Spleen (tissue), 11 donors: ENCODE data around the gene POLE4. TPM values are rescaled to one million over a fixed set of nuclear protein-coding genes. Genes with fewer than 3 reads are reported as not detected.

Experiments
- DNase-seq: peaks from one replicate; pipeline ENCODE4 v3.0.0-alpha.2; 2020
- H3K27ac ChIP-seq, 8 donors: fragments of 200-600 bp; sonication (generic) in 7 of 8; 1 replicate in 4 of 8; 2 replicates in 4 of 8; pipeline versions ENCODE4 v1.5.0 to v1.8.0; 2016 to 2021; ENCODE audit warnings: inconsistent platforms in 4 of 8, mild to moderate bottlenecking in 4 of 8, moderate library complexity in 1 of 8
- H3K27me3 ChIP-seq, 7 donors: fragments of 200-600 bp; sonication (generic) in 6 of 7; replicated peaks in 1 of 7; 1 replicate in 4 of 7; 2 replicates in 3 of 7; pipeline versions ENCODE4 v1.5.0 to v1.8.0; 2016 to 2021; ENCODE audit warnings: inconsistent platforms in 3 of 7, mild to moderate bottlenecking in 1 of 7
- H3K36me3 ChIP-seq, 6 donors: fragments of 200-600 bp; sonication (generic) in 5 of 6; 1 replicate in 4 of 6; 2 replicates in 2 of 6; pipeline versions ENCODE4 v1.5.0 to v1.8.0; 2016 to 2021; ENCODE audit warnings: inconsistent platforms in 2 of 6
- H3K4me1 ChIP-seq, 6 donors: fragments of 200-600 bp; sonication (generic) in 5 of 6; 1 replicate in 3 of 6; 2 replicates in 3 of 6; pipeline versions ENCODE4 v1.5.0 to v1.8.0; 2016 to 2021; ENCODE audit warnings: inconsistent platforms in 3 of 6
- H3K4me3 ChIP-seq, 8 donors: fragments of 200-600 bp; sonication (generic) in 7 of 8; 1 replicate in 4 of 8; 2 replicates in 4 of 8; pipeline versions ENCODE4 v1.5.0 to v1.8.0; 2016 to 2021; ENCODE audit warnings: inconsistent platforms in 4 of 8, mild to moderate bottlenecking in 4 of 8, moderate library complexity in 2 of 8
- H3K9me3 ChIP-seq, 8 donors: fragments of 200-600 bp; sonication (generic) in 7 of 8; 1 replicate in 4 of 8; 2 replicates in 4 of 8; pipeline versions ENCODE4 v1.5.0 to v1.8.0; 2016 to 2021; ENCODE audit warnings: inconsistent platforms in 4 of 8
- POLR2A ChIP-seq, 3 donors: fragments of 450-650 bp; IDR thresholded peaks; one replicate each; pipeline ENCODE4 v1.5.1; 2017; ENCODE audit warnings: antibody characterized with exemption in 3 of 3, mild to moderate bottlenecking in 1 of 3
- POLR2AphosphoS5 ChIP-seq, 3 donors: sonication (generic); formaldehyde crosslinking; IDR thresholded peaks; one replicate each; pipeline ENCODE4 v1.5.1; 2017; ENCODE audit warnings: antibody characterized with exemption in 3 of 3
- WGBS, 5 donors: extraction: QIAGEN DNeasy Blood & Tissue Kit in 3 of 5; methylation state at CpG; one replicate each; pipeline versions ENCODE4 v1.1.5 to v1.1.7; 2013 to 2018; 5-methylcytosine and 5-hydroxymethylcytosine counted together
- intact Hi-C: fragments of 100-400 bp; cut with DNase I; formaldehyde crosslinking; loops from one replicate; pipeline ENCODE4 v1.15.0; 2023; ENCODE audit warnings: low total_unique reads
- polyA plus RNA-seq, 3 donors: library from polyadenylated mRNA; stranded (reverse); fragments of 200-250 nt; gene quantifications; one replicate each; pipeline ENCODE4 v1.2.1, GENCODE V29; 2013
- total RNA-seq, 7 donors: library from RNA; depleted of rRNA in 3 of 7; stranded (reverse); fragments of >200 nt in 3 of 7; fragmentation: NEBNext Ultra II Directional in 4 of 7; extraction: Animal tissue kit (Norgen Biotek cat#: 25700) in 4 of 7; gene quantifications; one replicate each; pipeline versions ENCODE4 v1.1.0 to v1.2.1, GENCODE V29; 2016 to 2021
- TF ChIP-seq, protein P1 (sequence below), 11 experiments: fragments of 200-600 bp in 7 of 11; fragments of 450-650 bp in 4 of 11; sonication (generic) in 4 of 11; IDR thresholded peaks in 8 of 11; conservative IDR thresholded peaks in 3 of 11; 1 replicate in 7 of 11; 2 replicates in 4 of 11; pipeline versions ENCODE4 v1.4.0 to v1.8.0; 2016 to 2021; ENCODE audit warnings: antibody characterized with exemption in 11 of 11, inconsistent platforms in 4 of 11, mild to moderate bottlenecking in 1 of 11
- donor health status: healthy with polysubstance abuse.
- donor health status: DM: no; HTN: no; CAD: no; lungs with moderate emphysema.
- donor health status: DM: no; HTN: no; CAD: no.
- donor health status: Bipolar disorder and iron deficiency.
- donor health status: healthy.
- donor health status: DM: no; HTN: no; CAD: no.
- donor health status: DM: yes; HTN: yes; CAD: no.

The POLE4 gene
- total and polyA plus RNA-seq, 10 donors, result 22.8 to 96.9 (median 46.4) TPM

- no peaks in the 10 kb centered on the region for H3K27me3 ChIP-seq
- intact Hi-C loops, result no loop called here
- TF ChIP-seq POLR2A (IDR thresholded peaks at IDR 0.05) (no peak), POLR2AphosphoS5 (IDR thresholded peaks at IDR 0.05) (no peak)
- TF ChIP-seq, protein P1, sequence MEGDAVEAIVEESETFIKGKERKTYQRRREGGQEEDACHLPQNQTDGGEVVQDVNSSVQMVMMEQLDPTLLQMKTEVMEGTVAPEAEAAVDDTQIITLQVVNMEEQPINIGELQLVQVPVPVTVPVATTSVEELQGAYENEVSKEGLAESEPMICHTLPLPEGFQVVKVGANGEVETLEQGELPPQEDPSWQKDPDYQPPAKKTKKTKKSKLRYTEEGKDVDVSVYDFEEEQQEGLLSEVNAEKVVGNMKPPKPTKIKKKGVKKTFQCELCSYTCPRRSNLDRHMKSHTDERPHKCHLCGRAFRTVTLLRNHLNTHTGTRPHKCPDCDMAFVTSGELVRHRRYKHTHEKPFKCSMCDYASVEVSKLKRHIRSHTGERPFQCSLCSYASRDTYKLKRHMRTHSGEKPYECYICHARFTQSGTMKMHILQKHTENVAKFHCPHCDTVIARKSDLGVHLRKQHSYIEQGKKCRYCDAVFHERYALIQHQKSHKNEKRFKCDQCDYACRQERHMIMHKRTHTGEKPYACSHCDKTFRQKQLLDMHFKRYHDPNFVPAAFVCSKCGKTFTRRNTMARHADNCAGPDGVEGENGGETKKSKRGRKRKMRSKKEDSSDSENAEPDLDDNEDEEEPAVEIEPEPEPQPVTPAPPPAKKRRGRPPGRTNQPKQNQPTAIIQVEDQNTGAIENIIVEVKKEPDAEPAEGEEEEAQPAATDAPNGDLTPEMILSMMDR (IDR thresholded peaks at IDR 0.05 in 8 of 11, conservative IDR thresholded peaks at IDR 0.05 in 3 of 11), result no peak
- WGBS, 5 donors, result 77 to 90% (median 79%) methylated on average over 7 of the region's 7 CpGs
- no peak for DNase-seq
- H3K4me1 ChIP-seq, result peaks cover 0 to 6% (median 3%) of the 10 kb centered on the region in 6 donors
- H3K36me3 ChIP-seq, result peaks cover 0 to 27% (median 0%) of the 10 kb centered on the region in 6 donors
- H3K4me3 ChIP-seq, result no peak overlapping the region
- no peak overlapping the region for H3K27ac ChIP-seq
- H3K9me3 ChIP-seq, result peaks cover 0 to 3% (median 0%) of the 10 kb centered on the region in 8 donors
Observed at GRCh38 chr2:74975016-74975415, 16.6 kb downstream of the POLE4 start.

DNA sequence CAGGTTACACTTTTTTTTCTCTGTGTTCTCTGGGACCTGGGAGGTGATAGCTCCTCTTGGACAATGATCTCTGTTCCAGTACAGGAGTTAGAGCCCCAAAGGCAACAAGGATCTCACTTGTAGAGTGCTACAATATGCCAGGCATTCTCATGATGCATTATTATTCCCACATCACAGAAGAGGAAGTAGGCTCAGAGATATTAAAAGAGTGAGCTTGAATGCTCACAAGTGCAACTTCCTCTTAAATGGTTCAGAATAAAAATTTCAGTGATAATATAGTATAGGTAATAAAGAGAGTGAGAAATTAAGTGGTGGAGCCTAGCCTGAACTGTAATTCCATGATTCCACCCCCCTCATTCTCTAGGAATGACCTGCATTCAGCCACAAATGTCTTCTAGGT is 21.4 kb downstream of the POLE4 start:
- TF ChIP-seq, protein P1 (IDR thresholded peaks at IDR 0.05 in 8 of 11, conservative IDR thresholded peaks at IDR 0.05 in 3 of 11), result no peak
- TF ChIP-seq POLR2AphosphoS5 (IDR thresholded peaks at IDR 0.05) (no peak), POLR2A (IDR thresholded peaks at IDR 0.05) (no peak)
- H3K4me1 ChIP-seq, result peaks cover 0 to 8% (median 5%) of the 10 kb centered on the region in 6 donors
- intact Hi-C loops, result no loop called here

GRCh38 chr2:74982577-74982976 is 24.1 kb downstream of the POLE4 start:
- Histone ChIP-seq H3K27me3 (no peaks in the 10 kb centered on the region), H3K36me3 (peaks cover 0 to 2% (median 0%) of the 10 kb centered on the region in 6 donors), H3K4me1 (peaks cover 0 to 15% (median 5%) of the 10 kb centered on the region in 6 donors), H3K9me3 (no peaks in the 10 kb centered on the region), H3K4me3 (no peak overlapping the region), H3K27ac (no peak overlapping the region)
- 77 to 87% (median 81%) methylated on average over 3 of the region's 3 CpGs for WGBS, 5 donors
- DNase-seq, result no peak
- TF ChIP-seq POLR2A (IDR thresholded peaks at IDR 0.05), result no peak
- no peak for TF ChIP-seq POLR2AphosphoS5 (IDR thresholded peaks at IDR 0.05)
- TF ChIP-seq, protein P1 (IDR thresholded peaks at IDR 0.05 in 8 of 11, conservative IDR thresholded peaks at IDR 0.05 in 3 of 11), result no peak
- intact Hi-C loops, result no loop called here

More for the DNA sequence above, 21.4 kb downstream of the POLE4 start:
- Histone ChIP-seq H3K4me3 (no peak overlapping the region), H3K36me3 (peaks cover 0 to 19% (median 0%) of the 10 kb centered on the region in 6 donors), H3K27me3 (no peaks in the 10 kb centered on the region), H3K27ac (no peak overlapping the region), H3K9me3 (no peaks in the 10 kb centered on the region)
- no peak for DNase-seq

GRCh38 chr2:74983631-74984392 is 25.4 kb downstream of the POLE4 start:
- 93 to 97% (median 96%) methylated on average over 5 of the region's 5 CpGs for WGBS, 5 donors
- Histone ChIP-seq H3K27me3 (no peaks in the 10 kb centered on the region), H3K27ac (no peak overlapping the region), H3K4me1 (peaks cover 0 to 15% (median 5%) of the 10 kb centered on the region in 6 donors), H3K9me3 (peaks cover 0 to under 1% (median 0%) of the 10 kb centered on the region in 8 donors), H3K36me3 (no peaks in the 10 kb centered on the region), H3K4me3 (no peak overlapping the region)
- no peak for TF ChIP-seq POLR2AphosphoS5 (IDR thresholded peaks at IDR 0.05)
- TF ChIP-seq POLR2A (IDR thresholded peaks at IDR 0.05), result no peak
- TF ChIP-seq, protein P1 (IDR thresholded peaks at IDR 0.05 in 8 of 11, conservative IDR thresholded peaks at IDR 0.05 in 3 of 11), result no peak
- no peak for DNase-seq
- intact Hi-C loops, result no loop called here
